HG03060 (cell line): ENCODE data around the gene CCHCR1.
"Not testable (repeated sequence)": the region's sequence is repeated elsewhere in the genome, so short reads cannot be mapped to it uniquely, and the experiment has no call there.

Experiments used
- ATAC-seq: cut with Tn5 transposase; IDR thresholded peaks from one replicate; pipeline ENCODE4 v1.9.1; 2021; ENCODE audit warnings: low read depth, moderate number of reproducible peaks; ENCODE audit not compliant: unreplicated experiment

The CCHCR1 gene

GRCh38 chr6:31157513-31158139 is at the start of gene CCHCR1:
Gene CCHCR1, minus strand, starts transcription at chr6:31157802. Its CDS starts 202 bp downstream, at chr6:31157600.
- ATAC-seq = no peak

- ATAC-seq = no peak
Measured at GRCh38 chr6:31205638-31206037, 48.0 kb upstream of the CCHCR1 start.

- ATAC-seq = no peak
Measured at GRCh38 chr6:31204751-31205145, 47.1 kb upstream of the CCHCR1 start.

GRCh38 chr6:31203345-31203979 is 45.9 kb upstream of the CCHCR1 start:
- ATAC-seq = peak; percentile 61

GRCh38 chr6:31202259-31203166 is 44.9 kb upstream of the CCHCR1 start:
- no peak for ATAC-seq

GRCh38 chr6:31199105-31199452 is 41.5 kb upstream of the CCHCR1 start:
- not testable (repeated sequence) for ATAC-seq

GRCh38 chr6:31197559-31198305 is 40.1 kb upstream of the CCHCR1 start:
- ATAC-seq = peak; percentile 51

- not testable (repeated sequence) for ATAC-seq
Measured at GRCh38 chr6:31196251-31197022, 38.8 kb upstream of the CCHCR1 start.

GRCh38 chr6:31195308-31195979 is 37.8 kb upstream of the CCHCR1 start:
- not testable (repeated sequence) for ATAC-seq

GRCh38 chr6:31194061-31194834 is 36.6 kb upstream of the CCHCR1 start:
- no peak for ATAC-seq

GRCh38 chr6:31193206-31193605 is 35.6 kb upstream of the CCHCR1 start:
- ATAC-seq = no peak

- ATAC-seq = not testable (repeated sequence)
Measured at GRCh38 chr6:31192431-31193105, 35.0 kb upstream of the CCHCR1 start.

GRCh38 chr6:31190488-31190887 is 32.9 kb upstream of the CCHCR1 start:
- no peak for ATAC-seq

GRCh38 chr6:31189223-31189622 is 31.6 kb upstream of the CCHCR1 start:
- not testable (repeated sequence) for ATAC-seq

GRCh38 chr6:31187780-31188194 is 30.2 kb upstream of the CCHCR1 start:
- no peak for ATAC-seq

GRCh38 chr6:31186052-31186734 is 28.6 kb upstream of the CCHCR1 start:
- ATAC-seq = no peak

- ATAC-seq = not testable (repeated sequence)
Measured at GRCh38 chr6:31185695-31186051, 28.1 kb upstream of the CCHCR1 start.
